IPS-20b (cell line): ENCODE results near the gene FGD6.
A peak's percentile ranks its signal among the peaks of the same experiment; 100 is the strongest.

Experiments used
- H3K27ac ChIP-seq: one replicate; pipeline ENCODE4 v1.5.1; 2013; ENCODE audit warnings: low read length
- H3K27me3 ChIP-seq: 2 replicates; pipeline ENCODE4 v1.6.1; 2013; ENCODE audit warnings: mild to moderate bottlenecking, low read length, inconsistent platforms; ENCODE audit not compliant: insufficient read depth
- H3K36me3 ChIP-seq: 2 replicates; pipeline ENCODE4 v1.6.1; 2013; ENCODE audit warnings: low read depth, mild to moderate bottlenecking, inconsistent platforms, low read length, moderate library complexity; ENCODE audit not compliant: insufficient read depth
- H3K4me1 ChIP-seq: 2 replicates; pipeline ENCODE4 v1.6.1; 2013; ENCODE audit warnings: mild to moderate bottlenecking, control low read depth, inconsistent platforms, low read length, moderate library complexity; ENCODE audit not compliant: insufficient read depth
- H3K4me3 ChIP-seq: 2 replicates; pipeline ENCODE4 v1.5.1; 2013; ENCODE audit warnings: mild to moderate bottlenecking, low read length, inconsistent platforms
- H3K9ac ChIP-seq: 2 replicates; pipeline ENCODE4 v1.6.1; 2013; ENCODE audit warnings: low read depth, mild to moderate bottlenecking, inconsistent platforms, low read length, moderate library complexity
- H3K9me3 ChIP-seq: 2 replicates; pipeline ENCODE4 v1.6.1; 2013; ENCODE audit warnings: mild to moderate bottlenecking, low read depth, low read length, inconsistent platforms; ENCODE audit not compliant: insufficient read depth

FGD6 gene

GRCh38 chr12:95216711-95217376 is 423 bp downstream of the FGD6 start:
- H3K9ac ChIP-seq, result peak overlapping the region; percentile 94
- no peaks in the 10 kb centered on the region for H3K9me3 ChIP-seq
- peaks cover 16% of the 10 kb centered on the region; the same call in 1 of the 2 replicates for H3K4me1 ChIP-seq
- peak overlapping the region; percentile 94 for H3K4me3 ChIP-seq
- H3K27ac ChIP-seq, result peak overlapping the region; percentile 69
- no peaks in the 10 kb centered on the region for H3K36me3 ChIP-seq
- H3K27me3 ChIP-seq, result no peaks in the 10 kb centered on the region

- Histone ChIP-seq H3K9ac (peak overlapping the region; percentile 94), H3K9me3 (no peaks in the 10 kb centered on the region), H3K36me3 (peaks cover under 1% of the 10 kb centered on the region; the same call in 1 of the 2 replicates), H3K4me1 (peaks cover 18% of the 10 kb centered on the region; the same call in 1 of the 2 replicates), H3K27me3 (no peaks in the 10 kb centered on the region), H3K27ac (peak overlapping the region; percentile 69), H3K4me3 (peak overlapping the region; percentile 94)
Measured at GRCh38 chr12:95215949-95216348, 1.3 kb downstream of the FGD6 start.

DNA sequence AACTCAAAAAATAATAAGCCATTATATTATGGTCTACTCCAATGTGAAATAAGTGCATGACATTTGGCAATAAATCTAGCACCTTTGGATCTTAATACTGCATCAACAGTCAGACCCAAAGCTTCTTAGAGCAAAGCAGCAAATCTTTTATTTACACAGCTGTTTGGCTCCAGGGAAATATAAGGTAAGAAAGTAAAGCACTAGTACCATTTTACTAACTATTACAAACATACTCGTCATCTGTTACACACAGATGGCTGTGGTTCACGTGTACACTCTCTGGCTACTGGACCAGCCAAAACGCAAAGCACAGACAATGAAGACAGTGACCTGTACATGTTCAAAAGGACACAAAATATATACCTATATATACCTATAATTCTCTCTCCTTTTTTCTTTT is 2.8 kb downstream of the FGD6 start:
- Histone ChIP-seq H3K9me3 (no peaks in the 10 kb centered on the region), H3K9ac (no peak overlapping the region), H3K27me3 (no peaks in the 10 kb centered on the region), H3K4me3 (no peak overlapping the region), H3K27ac (no peak overlapping the region), H3K4me1 (peaks cover 29% of the 10 kb centered on the region), H3K36me3 (peaks cover 14% of the 10 kb centered on the region)

GRCh38 chr12:95213928-95214327 is 3.3 kb downstream of the FGD6 start:
- no peak overlapping the region for H3K9ac ChIP-seq
- H3K27me3 ChIP-seq, result no peaks in the 10 kb centered on the region
- no peak overlapping the region for H3K4me3 ChIP-seq
- H3K9me3 ChIP-seq, result no peaks in the 10 kb centered on the region
- peaks cover 16% of the 10 kb centered on the region for H3K36me3 ChIP-seq
- no peak overlapping the region for H3K27ac ChIP-seq
- H3K4me1 ChIP-seq, result peaks cover 30% of the 10 kb centered on the region

- H3K4me3 ChIP-seq, result no peak overlapping the region
- H3K36me3 ChIP-seq, result peaks cover 24% of the 10 kb centered on the region
- no peaks in the 10 kb centered on the region for H3K9me3 ChIP-seq
- no peak overlapping the region for H3K9ac ChIP-seq
- no peak overlapping the region for H3K27ac ChIP-seq
- no peaks in the 10 kb centered on the region for H3K27me3 ChIP-seq
- peaks cover 38% of the 10 kb centered on the region for H3K4me1 ChIP-seq
Measured at GRCh38 chr12:95213119-95213518, 4.1 kb downstream of the FGD6 start.

DNA sequence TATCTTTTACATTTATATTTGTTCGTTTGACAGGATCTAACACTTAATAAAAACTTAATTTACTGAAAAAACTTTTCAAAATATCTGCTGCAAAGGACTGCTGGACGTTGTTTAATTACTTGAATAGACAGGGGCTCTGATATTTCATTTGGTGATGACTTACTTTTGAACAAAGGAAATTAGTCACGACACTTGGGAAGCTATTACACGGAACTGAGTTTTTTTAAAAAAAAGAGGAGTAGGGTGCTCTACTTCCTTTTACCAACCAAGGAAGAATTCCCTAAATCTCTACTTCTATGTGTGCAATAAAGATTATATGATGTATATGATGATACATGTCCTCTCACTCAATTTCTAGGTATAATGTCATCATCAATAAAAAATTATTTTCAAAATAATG is 4.7 kb downstream of the FGD6 start:
- no peak overlapping the region for H3K4me3 ChIP-seq
- H3K4me1 ChIP-seq, result peaks cover 41% of the 10 kb centered on the region
- H3K27me3 ChIP-seq, result no peaks in the 10 kb centered on the region

DNA sequence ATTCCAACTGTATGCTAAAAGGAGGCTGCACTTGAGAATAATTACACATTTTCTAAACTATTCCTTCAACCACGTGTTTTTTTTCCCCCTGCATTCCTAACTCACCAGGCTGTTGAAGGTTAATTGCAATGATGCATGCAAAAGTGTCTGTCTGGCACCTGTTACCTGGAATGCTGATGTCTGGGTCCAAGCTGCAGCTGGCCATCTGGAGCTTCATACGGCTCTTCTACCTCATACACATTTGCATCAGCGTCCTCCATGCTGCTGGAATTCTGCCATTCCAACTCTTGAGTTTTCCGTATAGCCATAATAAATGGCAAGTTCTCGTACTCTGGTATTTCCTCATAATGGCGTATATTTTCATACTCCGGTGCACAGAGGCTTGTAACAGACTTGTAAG is 8.6 kb downstream of the FGD6 start:
- H3K27me3 ChIP-seq, result no peaks in the 10 kb centered on the region
- H3K9ac ChIP-seq, result no peak overlapping the region
- H3K4me1 ChIP-seq, result peaks cover 56% of the 10 kb centered on the region

More for the DNA sequence above, 4.7 kb downstream of the FGD6 start:
- Histone ChIP-seq H3K27ac (no peak overlapping the region), H3K9me3 (no peaks in the 10 kb centered on the region), H3K36me3 (peaks cover 24% of the 10 kb centered on the region), H3K9ac (no peak overlapping the region)

GRCh38 chr12:95207407-95207806 is 9.9 kb downstream of the FGD6 start:
- no peak overlapping the region for H3K27ac ChIP-seq
- H3K9me3 ChIP-seq, result no peaks in the 10 kb centered on the region

More for the DNA sequence above, 8.6 kb downstream of the FGD6 start:
- no peaks in the 10 kb centered on the region for H3K9me3 ChIP-seq
- H3K36me3 ChIP-seq, result peaks cover 28% of the 10 kb centered on the region
- no peak overlapping the region for H3K27ac ChIP-seq
- no peak overlapping the region for H3K4me3 ChIP-seq

DNA sequence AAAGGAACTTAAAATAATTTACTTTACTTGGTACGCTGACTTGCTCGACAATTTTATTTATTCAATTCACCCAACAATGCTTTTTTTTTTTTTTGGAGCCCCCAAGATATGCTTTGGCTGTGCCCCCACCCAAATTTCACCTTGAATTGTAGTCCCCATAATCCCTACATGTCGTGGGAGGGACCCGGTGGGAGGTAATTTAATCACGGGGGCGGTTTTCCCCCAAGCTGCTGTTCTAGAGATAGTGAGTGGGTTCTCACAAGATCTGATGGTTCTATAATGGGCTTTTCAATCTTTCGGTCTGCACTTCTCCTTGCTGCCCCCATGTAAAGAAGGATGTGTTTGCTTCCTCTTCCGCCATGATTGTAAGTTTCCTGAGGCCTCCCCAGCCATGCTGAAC is 10.4 kb downstream of the FGD6 start:
- Histone ChIP-seq H3K4me1 (peaks cover 67% of the 10 kb centered on the region), H3K9ac (peak overlapping the region; percentile 12; the same call in 1 of the 2 replicates), H3K36me3 (peaks cover 35% of the 10 kb centered on the region), H3K27me3 (no peaks in the 10 kb centered on the region), H3K4me3 (no peak overlapping the region), H3K27ac (no peak overlapping the region), H3K9me3 (no peaks in the 10 kb centered on the region)

More at GRCh38 chr12:95207407-95207806, 9.9 kb downstream of the FGD6 start:
- 0 out of 2 replicates have a peak overlapping the region, but pooled peaks have one; percentile 24 for H3K4me3 ChIP-seq
- H3K36me3 ChIP-seq, result peaks cover 35% of the 10 kb centered on the region
- H3K4me1 ChIP-seq, result peaks cover 67% of the 10 kb centered on the region
- peak overlapping the region; percentile 12; the same call in 1 of the 2 replicates for H3K9ac ChIP-seq
- no peaks in the 10 kb centered on the region for H3K27me3 ChIP-seq

GRCh38 chr12:95205685-95206084 is 11.6 kb downstream of the FGD6 start:
- Histone ChIP-seq H3K36me3 (peaks cover 32% of the 10 kb centered on the region), H3K4me3 (no peak overlapping the region), H3K9ac (peak overlapping the region; percentile 63; the same call in 1 of the 2 replicates), H3K9me3 (no peaks in the 10 kb centered on the region), H3K27me3 (no peaks in the 10 kb centered on the region), H3K4me1 (peaks cover 73% of the 10 kb centered on the region), H3K27ac (peak overlapping the region; percentile 61)

DNA sequence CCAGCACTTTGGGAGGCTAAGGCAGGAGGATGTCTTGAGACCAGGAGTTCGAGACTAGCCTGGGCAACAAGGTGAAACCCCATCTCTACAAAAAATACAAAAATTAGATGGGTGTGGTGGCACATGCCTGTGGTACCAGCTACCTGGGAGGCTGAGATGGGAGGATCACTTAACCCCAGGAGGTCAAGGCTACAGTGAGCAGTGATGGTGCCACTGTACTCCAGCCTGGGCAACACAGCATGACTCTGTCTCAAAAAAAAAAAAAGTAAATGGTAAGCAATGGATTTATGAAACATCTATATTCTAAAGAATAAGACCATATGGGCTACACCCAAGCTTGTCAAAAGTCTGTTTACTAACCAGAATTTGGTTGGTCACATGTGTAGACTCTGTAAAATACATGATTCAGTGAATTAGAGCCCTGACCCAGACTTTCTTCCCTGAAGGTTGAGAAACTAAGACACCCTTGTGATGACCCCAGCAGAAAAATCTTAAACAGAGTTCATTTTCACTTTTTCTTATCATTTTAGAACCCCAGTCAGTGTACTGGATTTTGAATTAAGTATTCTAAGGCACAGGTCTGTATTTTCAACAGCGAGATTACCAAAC is 12.1 kb downstream of the FGD6 start:
- H3K27me3 ChIP-seq, result no peaks in the 10 kb centered on the region
- no peak overlapping the region for H3K4me3 ChIP-seq
- peak overlapping the region; percentile 63; the same call in 1 of the 2 replicates for H3K9ac ChIP-seq
- H3K9me3 ChIP-seq, result no peaks in the 10 kb centered on the region
- H3K27ac ChIP-seq, result peak overlapping the region; percentile 61
- H3K4me1 ChIP-seq, result peaks cover 74% of the 10 kb centered on the region
- H3K36me3 ChIP-seq, result peaks cover 26% of the 10 kb centered on the region
